Measurements from ENCODE around the gene AGBL4.

The AGBL4 gene

DNA sequence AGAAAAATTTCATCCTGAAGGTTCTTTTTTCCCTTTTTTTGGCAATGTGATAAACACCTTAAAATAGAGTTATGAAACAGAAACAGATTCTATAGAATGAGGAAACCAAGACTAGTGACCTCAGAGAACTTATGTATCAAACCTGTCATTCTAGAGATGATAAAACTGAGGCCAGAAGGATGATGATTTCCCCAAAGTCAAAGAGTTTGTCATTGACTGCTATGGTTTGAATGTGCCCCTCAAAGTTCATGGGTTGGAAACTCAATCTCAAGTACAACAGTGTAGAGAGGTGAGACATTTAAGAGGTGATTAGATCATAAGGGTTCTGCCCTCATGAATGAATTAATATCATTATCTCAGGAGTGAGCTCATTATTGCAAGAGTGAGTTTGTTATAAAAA is 1233.4 kb downstream of the AGBL4 start (continued):
- TF ChIP-seq, protein P1, sequence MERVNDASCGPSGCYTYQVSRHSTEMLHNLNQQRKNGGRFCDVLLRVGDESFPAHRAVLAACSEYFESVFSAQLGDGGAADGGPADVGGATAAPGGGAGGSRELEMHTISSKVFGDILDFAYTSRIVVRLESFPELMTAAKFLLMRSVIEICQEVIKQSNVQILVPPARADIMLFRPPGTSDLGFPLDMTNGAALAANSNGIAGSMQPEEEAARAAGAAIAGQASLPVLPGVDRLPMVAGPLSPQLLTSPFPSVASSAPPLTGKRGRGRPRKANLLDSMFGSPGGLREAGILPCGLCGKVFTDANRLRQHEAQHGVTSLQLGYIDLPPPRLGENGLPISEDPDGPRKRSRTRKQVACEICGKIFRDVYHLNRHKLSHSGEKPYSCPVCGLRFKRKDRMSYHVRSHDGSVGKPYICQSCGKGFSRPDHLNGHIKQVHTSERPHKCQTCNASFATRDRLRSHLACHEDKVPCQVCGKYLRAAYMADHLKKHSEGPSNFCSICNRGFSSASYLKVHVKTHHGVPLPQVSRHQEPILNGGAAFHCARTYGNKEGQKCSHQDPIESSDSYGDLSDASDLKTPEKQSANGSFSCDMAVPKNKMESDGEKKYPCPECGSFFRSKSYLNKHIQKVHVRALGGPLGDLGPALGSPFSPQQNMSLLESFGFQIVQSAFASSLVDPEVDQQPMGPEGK (CRISPR knock-in tag; IDR thresholded peaks at IDR 0.05; ENCODE audit: borderline replicate concordance) = no peak

DNA sequence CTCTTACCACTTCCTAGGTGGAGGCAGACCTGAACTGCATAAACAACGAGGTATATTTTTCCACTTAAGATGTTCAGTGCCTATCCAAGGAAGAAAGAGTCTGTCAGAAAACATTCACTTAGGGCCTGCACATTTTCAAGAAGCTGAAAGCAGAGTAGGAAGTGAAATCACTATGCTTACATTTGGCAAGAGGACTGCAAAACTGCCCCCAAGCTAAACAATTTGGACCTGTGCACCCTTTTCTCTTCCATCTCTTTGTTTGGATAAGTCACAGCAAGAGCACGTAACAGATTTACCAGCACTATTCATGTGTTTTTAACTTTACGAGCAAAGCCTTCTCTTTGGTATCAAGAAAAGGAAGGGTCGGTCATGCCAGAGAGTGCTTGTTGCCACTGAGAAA is 1233.9 kb downstream of the AGBL4 start:
- ATAC-seq = no peak
- TF ChIP-seq ESRRG (CRISPR knock-in tag; IDR thresholded peaks at IDR 0.05) (no peak), PPARA (CRISPR knock-in tag; IDR thresholded peaks at IDR 0.05; ENCODE audit: borderline replicate concordance) (no peak), ZNF565 (CRISPR knock-in tag; conservative IDR thresholded peaks at IDR 0.05; ENCODE audit: low read depth) (no peak), ISL1 (CRISPR knock-in tag; IDR thresholded peaks at IDR 0.05) (no peak), ARNTL (CRISPR knock-in tag; IDR thresholded peaks at IDR 0.05; ENCODE audit: borderline replicate concordance, low read depth) (no peak)
- TF ChIP-seq, protein P2, sequence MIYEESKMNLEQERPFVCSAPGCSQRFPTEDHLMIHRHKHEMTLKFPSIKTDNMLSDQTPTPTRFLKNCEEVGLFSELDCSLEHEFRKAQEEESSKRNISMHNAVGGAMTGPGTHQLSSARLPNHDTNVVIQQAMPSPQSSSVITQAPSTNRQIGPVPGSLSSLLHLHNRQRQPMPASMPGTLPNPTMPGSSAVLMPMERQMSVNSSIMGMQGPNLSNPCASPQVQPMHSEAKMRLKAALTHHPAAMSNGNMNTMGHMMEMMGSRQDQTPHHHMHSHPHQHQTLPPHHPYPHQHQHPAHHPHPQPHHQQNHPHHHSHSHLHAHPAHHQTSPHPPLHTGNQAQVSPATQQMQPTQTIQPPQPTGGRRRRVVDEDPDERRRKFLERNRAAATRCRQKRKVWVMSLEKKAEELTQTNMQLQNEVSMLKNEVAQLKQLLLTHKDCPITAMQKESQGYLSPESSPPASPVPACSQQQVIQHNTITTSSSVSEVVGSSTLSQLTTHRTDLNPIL (CRISPR knock-in tag; IDR thresholded peaks at IDR 0.05; ENCODE audit: low read depth) = no peak

DNA sequence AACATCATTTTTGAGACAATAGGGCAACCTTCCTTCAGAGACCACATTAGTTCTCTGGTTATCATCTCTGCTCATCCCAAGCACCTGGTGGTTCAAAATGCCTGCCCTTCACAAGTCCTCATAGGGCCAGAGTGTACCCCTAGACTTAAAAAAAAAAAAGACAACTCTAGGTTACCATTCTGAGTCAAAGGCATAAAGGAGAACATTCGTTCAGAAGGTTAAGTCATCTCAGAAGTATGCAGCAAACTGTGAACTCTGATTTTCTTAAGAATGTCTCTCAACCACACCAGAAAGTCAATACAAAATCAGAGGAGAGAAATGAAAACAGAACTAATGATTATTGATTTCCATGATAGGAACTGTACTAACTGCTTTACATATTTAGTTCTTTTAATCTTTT is 1237.9 kb downstream of the AGBL4 start:
- ATAC-seq = no peak
- TF ChIP-seq ARNTL (CRISPR knock-in tag; IDR thresholded peaks at IDR 0.05; ENCODE audit: borderline replicate concordance, low read depth) (no peak), ZFP30 (CRISPR knock-in tag; IDR thresholded peaks at IDR 0.05) (no peak), ZNF70 (CRISPR knock-in tag; IDR thresholded peaks at IDR 0.05) (no peak), GLIS3 (CRISPR knock-in tag; IDR thresholded peaks at IDR 0.05) (no peak), ISL1 (CRISPR knock-in tag; IDR thresholded peaks at IDR 0.05) (no peak), ZFP3 (CRISPR knock-in tag; IDR thresholded peaks at IDR 0.05) (no peak), PPARA (CRISPR knock-in tag; IDR thresholded peaks at IDR 0.05; ENCODE audit: borderline replicate concordance) (no peak), SNAI2 (CRISPR knock-in tag; IDR thresholded peaks at IDR 0.05) (no peak), RARB (CRISPR knock-in tag; IDR thresholded peaks at IDR 0.05) (no peak), ZNF8 (CRISPR knock-in tag; IDR thresholded peaks at IDR 0.05) (no peak), BACH2 (CRISPR knock-in tag; IDR thresholded peaks at IDR 0.05; ENCODE audit: borderline replicate concordance) (no peak), ZNF565 (CRISPR knock-in tag; conservative IDR thresholded peaks at IDR 0.05; ENCODE audit: low read depth) (no peak), OSR1 (CRISPR knock-in tag; IDR thresholded peaks at IDR 0.05) (no peak), ZC3H10 (CRISPR knock-in tag; IDR thresholded peaks at IDR 0.05) (no peak)
- TF ChIP-seq, protein P3, sequence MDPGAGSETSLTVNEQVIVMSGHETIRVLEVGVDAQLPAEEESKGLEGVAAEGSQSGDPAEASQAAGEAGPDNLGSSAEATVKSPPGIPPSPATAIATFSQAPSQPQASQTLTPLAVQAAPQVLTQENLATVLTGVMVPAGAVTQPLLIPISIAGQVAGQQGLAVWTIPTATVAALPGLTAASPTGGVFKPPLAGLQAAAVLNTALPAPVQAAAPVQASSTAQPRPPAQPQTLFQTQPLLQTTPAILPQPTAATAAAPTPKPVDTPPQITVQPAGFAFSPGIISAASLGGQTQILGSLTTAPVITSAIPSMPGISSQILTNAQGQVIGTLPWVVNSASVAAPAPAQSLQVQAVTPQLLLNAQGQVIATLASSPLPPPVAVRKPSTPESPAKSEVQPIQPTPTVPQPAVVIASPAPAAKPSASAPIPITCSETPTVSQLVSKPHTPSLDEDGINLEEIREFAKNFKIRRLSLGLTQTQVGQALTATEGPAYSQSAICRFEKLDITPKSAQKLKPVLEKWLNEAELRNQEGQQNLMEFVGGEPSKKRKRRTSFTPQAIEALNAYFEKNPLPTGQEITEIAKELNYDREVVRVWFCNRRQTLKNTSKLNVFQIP (CRISPR knock-in tag; IDR thresholded peaks at IDR 0.05; ENCODE audit: borderline replicate concordance, low read depth) = no peak
- TF ChIP-seq, protein P1 (CRISPR knock-in tag; IDR thresholded peaks at IDR 0.05; ENCODE audit: borderline replicate concordance) = no peak
- TF ChIP-seq, protein P2 (CRISPR knock-in tag; IDR thresholded peaks at IDR 0.05; ENCODE audit: low read depth) = no peak
- TF ChIP-seq, protein P4, sequence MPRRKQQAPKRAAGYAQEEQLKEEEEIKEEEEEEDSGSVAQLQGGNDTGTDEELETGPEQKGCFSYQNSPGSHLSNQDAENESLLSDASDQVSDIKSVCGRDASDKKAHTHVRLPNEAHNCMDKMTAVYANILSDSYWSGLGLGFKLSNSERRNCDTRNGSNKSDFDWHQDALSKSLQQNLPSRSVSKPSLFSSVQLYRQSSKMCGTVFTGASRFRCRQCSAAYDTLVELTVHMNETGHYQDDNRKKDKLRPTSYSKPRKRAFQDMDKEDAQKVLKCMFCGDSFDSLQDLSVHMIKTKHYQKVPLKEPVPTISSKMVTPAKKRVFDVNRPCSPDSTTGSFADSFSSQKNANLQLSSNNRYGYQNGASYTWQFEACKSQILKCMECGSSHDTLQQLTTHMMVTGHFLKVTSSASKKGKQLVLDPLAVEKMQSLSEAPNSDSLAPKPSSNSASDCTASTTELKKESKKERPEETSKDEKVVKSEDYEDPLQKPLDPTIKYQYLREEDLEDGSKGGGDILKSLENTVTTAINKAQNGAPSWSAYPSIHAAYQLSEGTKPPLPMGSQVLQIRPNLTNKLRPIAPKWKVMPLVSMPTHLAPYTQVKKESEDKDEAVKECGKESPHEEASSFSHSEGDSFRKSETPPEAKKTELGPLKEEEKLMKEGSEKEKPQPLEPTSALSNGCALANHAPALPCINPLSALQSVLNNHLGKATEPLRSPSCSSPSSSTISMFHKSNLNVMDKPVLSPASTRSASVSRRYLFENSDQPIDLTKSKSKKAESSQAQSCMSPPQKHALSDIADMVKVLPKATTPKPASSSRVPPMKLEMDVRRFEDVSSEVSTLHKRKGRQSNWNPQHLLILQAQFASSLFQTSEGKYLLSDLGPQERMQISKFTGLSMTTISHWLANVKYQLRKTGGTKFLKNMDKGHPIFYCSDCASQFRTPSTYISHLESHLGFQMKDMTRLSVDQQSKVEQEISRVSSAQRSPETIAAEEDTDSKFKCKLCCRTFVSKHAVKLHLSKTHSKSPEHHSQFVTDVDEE (CRISPR knock-in tag; IDR thresholded peaks at IDR 0.05) = no peak
- TF ChIP-seq, protein P5, sequence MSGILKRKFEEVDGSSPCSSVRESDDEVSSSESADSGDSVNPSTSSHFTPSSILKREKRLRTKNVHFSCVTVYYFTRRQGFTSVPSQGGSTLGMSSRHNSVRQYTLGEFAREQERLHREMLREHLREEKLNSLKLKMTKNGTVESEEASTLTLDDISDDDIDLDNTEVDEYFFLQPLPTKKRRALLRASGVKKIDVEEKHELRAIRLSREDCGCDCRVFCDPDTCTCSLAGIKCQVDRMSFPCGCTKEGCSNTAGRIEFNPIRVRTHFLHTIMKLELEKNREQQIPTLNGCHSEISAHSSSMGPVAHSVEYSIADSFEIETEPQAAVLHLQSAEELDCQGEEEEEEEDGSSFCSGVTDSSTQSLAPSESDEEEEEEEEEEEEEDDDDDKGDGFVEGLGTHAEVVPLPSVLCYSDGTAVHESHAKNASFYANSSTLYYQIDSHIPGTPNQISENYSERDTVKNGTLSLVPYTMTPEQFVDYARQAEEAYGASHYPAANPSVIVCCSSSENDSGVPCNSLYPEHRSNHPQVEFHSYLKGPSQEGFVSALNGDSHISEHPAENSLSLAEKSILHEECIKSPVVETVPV (CRISPR knock-in tag; IDR thresholded peaks at IDR 0.05) = no peak
